Activated T-cell treated with anti-CD3 and anti-CD28 coated beads for 48 hours (primary cell): ENCODE results near the gene HMMR.
"Not testable (repeated sequence)": the region's sequence is repeated elsewhere in the genome, so short reads cannot be mapped to it uniquely, and the experiment has no call there.

ENCODE experiments used
- DNase-seq: peaks from one replicate; pipeline ENCODE4 v3.0.0-alpha.2; 2020; ENCODE audit warnings: low read depth

HMMR gene

DNA sequence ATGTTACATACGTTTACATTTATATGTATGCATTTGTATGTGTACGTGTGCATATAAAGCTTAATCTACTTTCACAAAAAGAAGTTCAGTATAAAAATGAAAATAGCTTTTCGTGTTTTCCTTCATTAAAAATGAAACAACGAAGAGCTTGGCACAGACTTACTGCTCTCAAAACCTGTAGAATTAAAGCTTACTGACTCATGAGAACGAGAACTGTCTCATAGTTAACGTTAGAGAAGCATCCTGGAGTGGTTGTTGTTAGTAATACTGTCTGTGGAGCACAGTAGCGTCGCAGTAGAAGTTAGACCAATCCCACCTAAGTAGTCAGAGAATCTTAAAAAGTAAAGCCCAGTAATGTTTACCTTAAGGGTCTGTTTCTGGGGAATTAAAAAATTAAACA is 46.3 kb downstream of the HMMR start:
- no peak for DNase-seq

DNA sequence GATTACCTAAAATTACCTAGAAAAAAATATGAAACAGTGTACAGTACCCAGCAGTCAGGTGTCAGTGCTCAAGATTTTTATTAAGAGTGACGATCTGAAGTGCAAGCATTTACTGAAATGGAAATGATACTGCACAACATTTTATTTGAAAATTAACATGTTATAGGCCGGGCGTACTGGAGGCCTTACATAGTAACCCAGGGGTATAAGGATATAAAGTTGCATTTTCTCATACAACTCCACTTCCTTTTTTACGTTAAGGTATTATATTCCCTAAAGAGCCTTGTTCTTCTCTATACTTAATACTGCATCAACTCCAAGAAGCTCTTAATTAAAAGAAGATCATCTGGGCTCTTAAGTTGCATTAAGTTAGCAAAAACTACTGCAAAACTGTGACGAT is 48.3 kb downstream of the HMMR start:
- DNase-seq = no peak

DNA sequence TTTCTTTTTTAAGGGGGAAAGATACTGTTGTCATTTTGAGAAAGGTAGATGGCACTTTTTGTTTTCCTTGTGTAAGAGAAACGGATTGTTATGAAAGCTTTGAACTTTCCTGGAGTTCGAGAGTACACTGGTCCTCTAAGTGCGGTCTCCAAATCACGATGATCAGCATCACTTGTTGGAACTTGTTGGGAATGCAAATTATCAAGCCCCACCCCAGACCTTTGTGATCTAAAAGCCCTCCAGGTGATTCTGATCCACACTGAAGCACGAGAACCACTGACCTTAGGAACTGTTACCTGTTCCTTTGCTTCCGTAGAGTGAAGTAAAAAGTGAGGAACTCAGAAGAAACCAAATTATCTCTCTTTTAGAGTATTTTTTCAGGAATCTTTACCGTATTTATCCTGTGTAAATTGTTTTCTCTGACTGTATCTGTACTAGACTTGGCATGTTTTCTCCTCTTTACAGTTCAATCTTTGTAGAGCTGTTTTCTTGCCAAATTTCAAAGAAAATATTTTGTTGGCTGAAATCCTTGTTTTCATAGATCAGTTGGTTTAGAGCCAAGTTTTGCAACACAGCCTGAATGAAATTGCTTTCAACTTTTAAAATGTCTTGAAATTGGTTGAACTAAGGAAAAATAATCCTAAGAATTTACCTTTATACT is 49.0 kb downstream of the HMMR start:
- DNase-seq = no peak

DNA sequence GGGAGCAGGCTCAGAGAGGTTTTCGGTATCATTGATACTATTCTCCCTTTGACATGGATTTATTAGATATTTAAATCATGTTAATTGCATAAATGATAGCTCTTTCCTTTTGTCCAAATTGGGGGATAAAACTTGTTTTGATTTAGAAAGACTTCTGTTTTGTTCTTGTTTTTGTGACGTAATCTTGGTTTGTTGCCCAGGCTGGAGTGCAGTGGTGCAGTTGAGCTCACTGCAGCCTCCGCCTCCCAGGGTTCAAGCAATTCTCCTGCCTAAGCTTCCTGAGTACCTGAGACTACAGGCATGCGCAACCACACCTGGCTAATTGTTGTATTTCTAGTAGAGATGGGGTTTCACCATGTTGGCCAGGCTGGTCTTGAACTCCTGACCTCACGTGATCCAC is 52.1 kb downstream of the HMMR start:
- DNase-seq = no peak

DNA sequence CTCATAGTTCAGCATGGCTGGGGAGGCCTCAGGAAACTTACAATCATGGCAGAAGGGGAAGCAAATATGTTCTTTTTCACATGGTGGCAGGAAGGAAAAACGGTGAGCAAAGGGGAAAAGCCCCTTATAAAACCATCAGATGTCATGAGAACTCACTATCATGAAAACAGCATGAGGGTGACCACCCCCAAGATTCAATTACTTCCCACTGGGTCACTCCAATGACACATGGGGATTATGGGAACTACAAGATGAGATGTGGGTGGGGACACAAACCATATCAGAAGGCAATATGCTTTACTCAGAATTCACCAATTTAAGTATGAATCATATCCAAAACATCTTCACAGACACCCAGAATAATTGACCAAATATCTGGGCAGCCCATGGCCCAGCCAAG is 64.7 kb downstream of the HMMR start:
- DNase-seq = no peak

DNA sequence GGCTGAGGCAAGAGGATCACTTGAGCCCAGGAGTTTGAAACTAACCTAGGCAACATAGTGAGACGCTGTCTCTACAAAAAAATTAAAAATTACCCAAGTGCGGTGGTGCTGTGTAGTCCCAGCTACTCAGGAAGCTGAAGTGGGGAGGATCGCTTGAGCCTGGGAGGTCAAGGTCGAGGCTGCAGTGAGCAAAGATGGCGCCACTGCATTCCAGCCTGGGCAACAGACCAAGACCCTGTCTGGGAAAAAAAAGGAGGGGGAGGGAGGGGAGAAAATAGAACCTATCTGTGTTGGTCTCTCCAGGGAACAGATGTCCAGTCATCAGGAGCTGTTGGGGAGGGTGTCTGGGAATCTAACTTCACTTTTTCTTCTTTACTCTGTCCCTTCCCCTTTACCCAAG is 69.3 kb downstream of the HMMR start:
- no peak for DNase-seq

DNA sequence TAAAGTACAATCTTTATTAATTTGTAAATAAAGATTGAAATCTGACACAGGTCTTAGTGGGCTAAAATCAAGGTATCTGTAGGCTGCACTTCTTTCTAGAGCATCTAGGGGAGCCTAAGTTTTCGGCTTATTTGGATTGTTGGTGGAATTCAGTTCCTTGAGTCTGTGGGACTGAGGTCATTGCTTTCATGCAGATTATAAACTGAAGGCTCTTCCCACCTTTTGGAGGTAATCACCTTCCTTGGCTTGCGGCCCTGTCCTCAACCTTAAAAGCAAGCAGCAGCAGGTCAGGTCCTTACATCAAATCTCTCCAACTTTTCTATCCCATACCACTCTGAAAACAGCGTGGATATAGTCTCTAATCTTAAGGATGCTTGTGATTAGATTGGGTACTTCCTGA is 70.8 kb downstream of the HMMR start:
- DNase-seq = no peak

DNA sequence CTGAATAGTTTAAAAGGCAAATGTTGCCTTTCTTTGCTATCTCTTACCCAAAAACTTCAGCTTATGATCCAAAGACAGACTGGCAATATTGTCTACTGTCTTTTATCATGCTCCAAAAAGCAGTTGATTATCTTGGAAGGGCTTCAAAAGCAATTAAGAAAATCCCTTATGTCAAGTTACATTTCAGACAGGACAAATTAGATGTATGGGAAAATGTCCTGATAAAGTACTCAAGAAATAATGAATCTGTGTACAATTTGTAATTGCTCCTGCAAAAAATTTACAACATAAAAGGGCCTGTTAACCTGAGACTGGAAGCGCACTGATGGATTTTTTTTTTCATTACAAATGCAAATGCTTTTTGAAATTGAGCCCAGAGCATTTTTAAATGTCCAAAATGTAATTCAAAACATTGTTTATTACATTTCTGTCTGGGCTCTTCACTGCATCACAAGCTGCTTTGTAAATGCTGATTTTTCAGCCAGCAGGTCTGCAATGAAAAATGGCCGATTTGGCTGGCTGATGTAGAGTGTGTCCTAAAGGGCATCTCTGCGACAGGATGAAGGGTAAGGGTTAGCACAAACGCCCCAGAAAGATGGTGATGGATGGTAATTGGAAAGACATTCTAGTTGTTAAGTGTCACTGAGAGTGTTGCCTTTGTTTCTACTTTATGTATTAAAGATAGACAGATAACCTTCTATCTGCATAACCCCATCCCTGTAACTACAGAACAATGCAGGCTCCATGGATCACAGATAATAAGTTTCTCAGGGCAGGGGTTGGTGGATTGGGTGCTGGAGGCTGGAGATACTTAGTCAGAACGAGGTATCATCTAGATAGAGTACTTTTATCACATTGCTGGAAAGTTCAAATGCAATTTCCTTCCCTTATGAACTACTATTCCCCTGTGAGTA is 72.0 kb downstream of the HMMR start:
- no peak for DNase-seq

DNA sequence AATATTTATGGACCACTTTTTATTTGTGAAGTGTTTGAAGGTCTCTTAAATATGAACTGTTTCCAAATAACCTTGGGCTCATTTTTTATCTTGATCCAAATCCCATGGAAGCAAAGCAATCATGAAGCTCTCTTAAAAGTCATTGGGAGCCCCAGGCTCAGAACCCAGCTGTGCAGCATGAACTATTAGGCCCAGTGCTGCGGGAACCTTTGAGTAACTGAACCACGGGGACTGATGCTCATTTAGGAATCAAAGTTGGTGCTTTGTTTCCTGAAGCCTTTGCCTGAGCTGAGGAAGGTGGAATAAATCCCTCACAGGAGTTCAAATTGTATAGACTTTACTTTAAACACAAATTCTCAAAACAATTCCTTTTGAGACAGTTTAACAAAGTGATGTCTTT is 72.8 kb downstream of the HMMR start:
- no peak for DNase-seq

DNA sequence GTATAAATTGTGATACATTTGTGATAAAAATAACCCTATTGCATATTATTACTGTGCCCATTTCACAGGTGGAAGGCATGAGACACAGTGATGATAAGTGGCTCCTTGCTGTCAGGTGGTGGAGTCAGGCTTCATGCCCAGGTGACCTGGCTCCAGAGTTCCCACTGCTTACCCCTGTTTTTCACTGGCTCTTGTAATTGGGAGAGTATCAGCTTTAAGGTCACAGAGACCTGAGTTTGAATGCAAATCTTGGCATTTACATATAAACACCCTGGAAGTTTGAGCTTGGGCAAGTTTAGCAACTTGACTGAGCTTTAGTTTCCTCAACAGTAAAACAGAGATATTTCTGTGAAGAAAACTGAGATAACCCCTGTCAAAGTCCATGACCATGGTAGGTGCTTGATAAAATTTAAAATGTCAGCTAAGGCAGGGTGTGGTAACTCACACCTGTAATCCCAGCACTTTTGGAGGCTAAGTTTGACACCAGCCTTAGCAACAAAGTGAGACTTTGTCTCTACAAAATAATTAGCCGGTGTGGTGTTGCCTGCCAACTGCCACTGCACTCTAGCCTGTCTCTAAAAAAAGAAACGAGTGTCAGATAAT is 74.2 kb downstream of the HMMR start:
- DNase-seq = no peak

DNA sequence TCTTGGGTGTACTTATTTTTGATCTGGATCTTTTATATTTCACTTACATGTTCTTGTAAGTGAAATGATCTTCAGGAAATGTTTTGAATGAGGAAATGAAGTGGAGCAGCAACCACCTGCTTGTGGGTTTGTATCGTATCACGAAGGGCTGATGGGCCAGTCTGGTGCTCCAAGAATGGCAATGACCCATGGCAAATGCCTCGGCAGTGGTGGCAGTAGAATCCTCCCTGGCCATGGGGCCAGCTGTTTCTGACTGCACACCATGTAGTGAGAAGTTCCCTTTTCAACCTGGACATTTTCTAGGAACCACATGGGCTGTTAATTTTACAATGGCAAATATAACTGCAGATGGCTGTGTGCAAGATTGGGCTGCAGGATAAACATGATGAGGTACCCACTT is 74.9 kb downstream of the HMMR start:
- no peak for DNase-seq

DNA sequence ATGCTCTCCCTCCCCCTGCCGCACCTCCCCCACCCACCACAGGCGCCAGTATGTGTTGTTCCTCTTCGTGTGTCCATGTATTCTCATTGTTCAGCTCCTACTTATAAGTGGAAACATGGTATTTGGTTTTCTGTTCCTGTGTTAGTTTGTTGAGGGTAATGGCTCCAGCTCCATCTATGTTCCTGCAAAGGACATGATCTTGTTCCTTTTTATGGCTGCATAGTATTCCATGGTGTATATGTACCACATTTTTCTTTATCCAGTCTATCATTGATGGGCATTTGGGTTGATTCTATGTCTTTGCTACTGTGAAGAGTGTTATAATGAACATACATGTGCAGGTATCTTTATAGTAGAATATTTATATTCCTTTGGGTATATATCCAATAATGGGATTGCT is 76.0 kb downstream of the HMMR start:
- DNase-seq = not testable (repeated sequence)

DNA sequence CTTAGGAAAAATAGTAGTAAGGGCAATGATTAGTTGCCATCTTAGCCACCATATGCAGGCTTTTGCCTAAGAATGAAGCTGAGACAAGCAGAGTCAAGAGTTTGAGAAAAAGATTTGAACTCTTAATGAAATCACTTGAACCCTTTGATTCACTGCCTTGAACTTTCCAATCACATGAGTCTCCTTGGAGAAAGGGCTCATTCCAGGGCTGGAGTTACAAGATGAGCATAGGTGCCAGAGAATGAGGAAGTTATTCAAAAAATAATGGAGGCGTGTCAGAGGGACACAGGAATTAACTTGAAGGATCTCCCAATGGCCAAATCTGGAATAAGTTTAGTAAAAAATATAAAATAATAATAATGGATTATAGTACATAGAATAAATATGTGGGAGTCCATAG is 80.3 kb downstream of the HMMR start:
- no peak for DNase-seq
